Measurements from ENCODE around the gene COL26A1. TPM values are rescaled to one million over a fixed set of nuclear protein-coding genes. Genes with fewer than 3 reads are reported as not detected.

The COL26A1 gene
- polyA plus RNA-seq, 12 donors = 0.69 to 5.1 (median 1.5) TPM; not detected in 2

DNA sequence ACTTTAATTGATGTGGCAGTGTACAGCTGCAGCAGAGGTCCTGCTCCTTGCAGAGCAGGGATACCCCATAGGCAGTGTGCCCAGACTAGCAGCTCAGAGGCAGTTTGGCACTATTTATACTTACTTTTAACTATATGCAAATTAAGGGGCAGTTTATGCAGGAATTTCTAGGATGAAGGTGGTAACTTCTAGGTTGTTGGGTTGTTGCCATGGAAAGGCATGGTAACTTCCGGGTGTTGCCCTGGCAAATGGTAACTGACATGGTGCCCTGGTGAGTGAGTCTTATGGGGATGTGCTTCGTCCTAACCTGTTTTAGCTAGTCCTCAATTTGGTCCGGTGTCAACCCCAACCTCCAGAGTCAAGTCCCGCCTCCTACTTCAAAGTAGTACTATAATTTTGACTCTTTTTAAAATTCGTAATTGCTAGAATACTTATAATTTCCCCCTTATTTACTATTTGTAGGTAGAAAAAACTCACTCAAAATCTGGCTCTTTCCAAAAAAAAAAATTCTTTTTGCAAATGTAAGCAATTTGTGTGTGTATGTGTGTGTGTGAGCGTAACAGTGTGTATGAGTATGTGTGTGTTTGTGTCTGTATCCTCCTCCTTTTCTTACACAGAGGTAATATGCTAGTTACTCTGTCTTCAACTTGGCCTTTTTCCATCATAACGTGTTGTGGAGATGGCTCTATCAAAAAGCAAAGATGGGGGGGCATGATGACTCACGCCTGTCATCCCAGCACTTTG lies 5.9 kb downstream of the COL26A1 start:
- DNase-seq = no peak

DNA sequence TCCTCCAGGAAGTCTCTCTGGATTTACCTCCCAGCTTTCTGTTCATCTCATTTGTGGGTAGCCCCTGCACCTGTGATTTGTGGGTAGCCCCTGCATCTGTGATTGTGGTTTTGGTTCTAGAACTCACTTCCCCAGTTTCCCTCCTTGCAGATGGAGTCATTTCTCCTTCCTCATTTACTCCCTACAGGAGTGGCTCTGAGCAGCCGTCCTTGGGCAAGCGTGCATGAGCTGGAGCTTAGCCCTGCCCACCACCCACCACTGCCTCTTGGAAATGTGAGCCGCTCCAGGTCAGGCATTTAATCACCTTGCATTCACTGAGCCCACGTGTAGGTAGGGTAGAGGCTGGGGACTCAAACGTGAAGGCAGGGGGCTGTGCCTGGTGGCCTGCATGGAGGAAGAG lies 8.2 kb downstream of the COL26A1 start:
- no peak for DNase-seq

DNA sequence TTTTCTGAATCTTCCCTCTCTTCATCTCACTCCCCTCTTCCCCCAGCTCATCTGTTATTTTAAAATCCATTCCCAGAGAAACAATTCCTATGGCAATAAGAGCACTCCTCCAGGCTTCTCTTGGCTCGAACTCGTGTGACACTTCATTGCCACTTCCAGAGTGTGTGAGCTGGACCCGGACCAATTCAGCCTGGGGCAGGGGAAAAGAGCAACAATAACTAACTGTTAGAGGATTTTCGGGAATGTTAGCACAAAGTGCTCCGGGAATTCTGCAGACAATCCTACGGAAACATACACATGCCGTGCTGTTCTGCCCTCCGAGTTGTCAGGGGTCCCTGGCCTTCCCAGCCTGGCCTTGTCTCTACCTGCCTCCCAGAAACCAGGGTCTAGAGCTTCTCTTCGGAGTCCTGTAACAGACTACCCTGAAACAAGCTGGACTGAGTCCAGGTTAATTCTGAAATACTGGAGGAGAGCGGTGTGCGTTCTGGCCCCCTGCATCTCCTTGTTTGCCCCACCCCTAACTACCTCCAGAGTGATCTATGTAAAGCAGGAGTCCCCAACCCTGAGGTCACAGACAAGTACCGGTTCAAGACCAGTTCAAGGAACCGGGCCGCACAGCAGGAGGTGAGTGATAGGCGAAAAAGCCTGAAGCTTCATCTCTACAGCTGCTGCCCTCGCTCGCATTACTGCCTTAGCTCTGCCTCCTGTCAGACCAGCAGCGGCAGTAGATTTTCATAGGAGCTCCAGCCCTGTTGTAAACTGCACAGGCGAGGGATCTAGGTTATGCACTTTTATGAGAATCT lies 11.3 kb downstream of the COL26A1 start:
- peak; percentile 18 for DNase-seq

DNA sequence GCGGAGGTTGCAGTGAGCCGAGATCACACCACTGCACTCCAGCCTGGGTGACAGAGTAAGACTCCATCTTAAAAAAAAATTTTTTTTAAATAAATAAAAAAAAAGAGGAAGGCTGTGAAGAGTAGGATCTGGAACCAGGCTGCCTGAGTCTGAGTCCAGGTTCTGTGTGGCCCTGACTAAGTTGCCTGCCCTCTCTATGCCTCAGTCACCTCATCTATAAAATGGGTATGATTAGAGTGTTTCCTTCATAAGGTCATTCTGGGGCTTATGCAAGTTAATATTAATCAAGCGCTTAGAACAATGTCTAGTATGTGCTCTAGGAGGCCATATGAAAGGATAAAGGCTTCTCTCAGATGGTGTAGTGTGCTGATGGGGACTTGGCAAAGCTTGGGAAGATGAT lies 12.3 kb downstream of the COL26A1 start:
- DNase-seq = no peak

DNA sequence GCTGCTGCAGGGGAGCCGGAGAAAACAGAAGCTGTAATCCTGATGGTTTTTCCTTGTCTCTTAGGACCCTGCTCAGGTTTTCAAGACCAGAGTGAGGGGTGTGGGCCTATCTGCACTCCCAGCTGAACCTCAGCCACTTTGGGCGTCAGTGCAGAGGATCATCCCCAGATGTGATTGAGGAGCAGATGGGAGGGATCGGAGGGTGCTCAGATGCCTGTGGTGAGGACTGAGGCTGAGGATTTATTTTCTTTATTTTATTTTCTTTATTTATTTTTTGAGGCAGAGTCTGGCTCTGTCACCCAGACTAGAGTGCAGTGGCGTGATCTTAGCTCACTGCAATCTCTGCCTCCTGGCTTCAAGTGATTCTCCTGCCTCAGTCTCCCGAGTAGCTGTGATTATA lies 13.9 kb downstream of the COL26A1 start:
- no peak for DNase-seq

DNA sequence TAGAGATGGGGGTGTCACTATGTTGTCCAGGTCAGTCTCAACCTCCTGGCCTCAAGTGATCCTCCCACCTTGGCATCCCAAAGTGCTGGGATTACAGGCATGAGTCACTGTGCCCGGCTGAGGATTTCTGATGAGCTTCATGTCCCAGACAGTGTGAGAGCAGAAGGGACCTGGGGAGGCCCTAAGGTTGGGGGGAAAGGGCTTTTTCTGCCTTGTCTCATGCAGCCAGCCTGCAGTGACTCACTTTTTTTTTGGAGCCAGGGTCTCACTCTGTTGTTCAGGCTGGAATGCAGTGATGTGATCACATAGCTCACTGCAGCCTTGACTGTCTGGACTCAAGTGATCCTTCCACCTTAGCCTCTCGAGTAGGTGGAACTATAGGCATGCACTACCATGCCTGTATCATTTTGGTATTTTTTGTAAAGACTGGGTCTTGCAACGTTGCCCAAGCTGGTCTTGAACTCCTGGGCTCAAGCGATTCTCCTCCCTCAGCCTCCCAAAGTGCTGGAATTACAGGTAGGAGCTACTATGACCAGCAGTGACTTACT lies 14.6 kb downstream of the COL26A1 start:
- no peak for DNase-seq

DNA sequence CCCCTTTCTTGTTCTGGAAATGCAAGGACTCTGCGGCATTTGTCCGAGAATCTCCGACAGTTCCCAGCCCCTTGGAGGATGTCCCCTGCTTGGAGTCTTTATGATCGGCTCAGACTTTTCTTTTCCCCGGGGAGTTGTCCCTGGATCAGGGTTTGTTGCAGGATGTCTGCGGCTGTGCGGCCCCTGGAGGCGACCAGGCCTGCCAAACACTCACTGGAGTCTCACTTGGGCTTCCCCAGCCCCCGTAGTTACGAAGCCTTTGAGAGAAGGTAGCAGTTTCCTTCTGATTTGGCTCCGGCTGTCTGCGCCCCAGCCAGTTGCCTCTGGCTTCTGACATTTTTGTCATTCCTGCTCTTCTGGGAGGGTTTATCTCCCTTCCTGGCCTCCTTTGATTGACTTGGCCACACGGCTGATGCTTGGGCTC lies 16.1 kb downstream of the COL26A1 start:
- peak; percentile 14 for DNase-seq

DNA sequence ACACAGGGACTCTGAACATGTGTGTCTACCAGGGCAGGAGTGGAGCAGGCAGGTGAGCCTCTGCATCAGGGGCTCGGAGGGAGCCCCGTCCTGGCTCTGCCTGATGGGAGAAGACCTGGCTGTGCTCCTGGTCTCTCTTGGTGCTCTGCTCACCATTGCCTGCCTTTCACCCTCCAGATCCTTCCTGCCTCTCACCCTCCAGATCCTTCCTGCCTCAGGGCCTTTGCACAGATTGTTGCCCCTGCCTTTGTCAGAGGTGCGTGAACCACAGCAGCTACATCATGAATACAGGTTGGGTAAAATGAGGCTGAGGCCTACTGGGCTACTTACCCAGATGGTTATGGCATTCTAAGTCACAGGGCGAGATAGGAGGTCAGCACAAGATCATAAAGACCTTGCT lies 16.6 kb downstream of the COL26A1 start:
- DNase-seq = no peak

DNA sequence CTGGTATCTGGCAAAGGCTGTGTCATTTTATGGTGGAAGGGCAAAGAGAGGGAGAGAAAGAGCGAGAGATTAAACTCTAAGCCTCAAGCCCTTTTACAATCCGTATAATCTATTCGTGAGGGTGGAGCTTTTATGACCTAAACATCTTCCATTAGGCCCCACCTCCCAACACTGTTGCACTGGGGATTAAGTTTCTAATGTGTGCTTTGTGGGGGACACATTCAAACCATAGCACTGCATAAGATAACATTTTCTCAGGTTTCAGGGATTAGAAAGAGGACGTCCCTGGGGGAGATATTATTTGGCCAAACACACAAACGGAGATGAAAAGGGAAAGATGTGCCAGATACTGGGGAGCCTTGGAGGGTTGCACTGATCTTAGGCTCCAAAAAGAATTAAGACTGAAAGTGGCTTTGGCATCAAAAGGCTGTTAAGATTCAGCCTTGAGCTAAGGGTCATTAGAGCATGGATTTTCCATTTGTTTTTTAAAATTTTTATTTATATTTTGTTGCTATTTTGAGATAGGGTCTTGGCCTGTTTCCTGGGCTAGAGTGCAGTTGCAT lies 19.0 kb downstream of the COL26A1 start:
- no peak for DNase-seq

DNA sequence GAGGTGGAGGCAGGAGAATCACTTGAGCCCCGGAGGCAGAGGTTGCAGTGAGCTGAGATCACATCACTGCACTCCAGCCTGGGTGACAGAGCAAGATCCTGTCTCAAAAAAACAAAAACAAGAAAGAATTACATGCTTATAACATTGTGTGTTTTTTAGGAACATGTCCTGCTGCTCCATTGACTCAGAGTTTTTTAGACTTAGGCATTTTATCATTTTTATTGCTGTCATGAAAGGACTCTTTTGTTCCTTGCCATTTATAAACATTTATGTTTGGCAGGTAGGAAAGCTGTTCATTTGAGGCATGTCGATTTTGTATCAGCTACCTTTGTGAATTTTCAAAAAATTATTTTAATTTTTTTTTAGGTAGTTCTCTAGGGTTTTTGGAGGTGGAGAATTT lies 20.3 kb downstream of the COL26A1 start:
- DNase-seq = no peak

DNA sequence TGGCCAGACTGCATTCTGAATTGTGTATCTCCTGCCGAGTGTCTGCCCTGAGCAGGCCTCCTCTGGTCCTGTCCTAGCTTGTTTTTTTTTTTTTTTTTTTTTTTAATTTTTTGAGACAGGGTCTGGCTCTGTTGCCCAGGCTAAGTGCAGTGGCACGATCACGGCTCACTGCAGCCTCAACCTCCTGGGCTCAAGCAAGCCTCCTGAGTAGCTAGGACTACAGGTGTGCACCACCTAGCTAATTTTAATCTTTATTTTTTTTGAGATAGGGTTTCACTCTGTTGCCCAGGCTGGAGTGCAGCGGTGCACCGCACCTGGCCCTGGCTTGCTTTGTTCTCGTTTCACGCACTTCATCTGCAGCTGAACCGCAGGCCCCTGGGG lies 23.5 kb downstream of the COL26A1 start:
- DNase-seq = no peak

DNA sequence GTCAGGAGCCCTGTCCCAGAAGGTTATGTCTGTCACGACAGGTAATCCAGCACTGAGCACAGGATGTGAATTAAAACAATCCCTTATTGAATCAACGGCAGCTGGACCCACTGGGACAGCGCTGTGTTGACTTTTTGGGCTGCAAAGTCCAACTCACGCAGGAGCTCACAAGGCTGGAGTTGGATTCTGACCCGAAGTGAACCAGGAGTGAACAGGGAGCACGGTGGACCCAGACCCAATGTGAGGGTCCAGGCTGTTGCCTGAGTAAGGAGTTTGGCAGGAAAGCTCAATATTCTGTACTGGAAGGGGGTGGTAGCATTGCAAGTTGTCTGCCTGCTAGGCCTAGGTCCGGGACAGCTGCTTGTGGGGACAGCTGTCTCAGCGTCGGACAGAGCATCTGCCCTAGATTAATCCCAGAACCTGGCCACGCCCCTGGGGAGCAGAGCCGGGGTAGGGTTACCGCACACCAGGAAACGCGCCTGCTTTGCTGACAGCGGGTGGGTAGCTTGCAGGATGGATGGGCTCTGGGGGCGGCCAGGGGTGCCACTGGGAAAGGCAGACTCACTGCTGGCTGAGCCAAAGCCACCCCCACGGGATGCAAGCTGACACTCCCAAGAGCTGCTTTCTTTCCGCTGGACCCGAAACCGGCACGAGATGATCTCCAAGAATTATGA lies 24.0 kb downstream of the COL26A1 start:
- peak; percentile 59 for DNase-seq

DNA sequence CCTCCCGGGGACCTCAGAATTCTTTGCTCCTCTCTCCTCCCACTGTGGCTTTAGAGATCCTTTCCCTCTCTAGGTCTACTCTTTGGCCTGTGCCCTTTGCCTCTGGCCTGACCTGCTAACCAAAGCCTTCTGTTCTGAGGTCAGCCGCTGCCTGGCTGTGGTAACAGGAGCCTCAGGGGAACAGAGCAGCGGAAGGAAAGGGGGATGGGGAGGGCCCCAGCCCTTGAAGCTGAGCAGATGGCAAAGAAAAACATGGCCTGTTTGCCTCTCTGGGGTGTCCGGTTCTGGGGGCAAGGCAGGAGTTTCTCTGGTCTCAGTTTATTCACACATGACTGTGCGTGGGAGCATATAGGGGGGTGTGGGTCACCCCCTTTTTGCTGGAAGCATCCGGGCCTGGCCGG lies 28.2 kb downstream of the COL26A1 start:
- peak; percentile 15 for DNase-seq

DNA sequence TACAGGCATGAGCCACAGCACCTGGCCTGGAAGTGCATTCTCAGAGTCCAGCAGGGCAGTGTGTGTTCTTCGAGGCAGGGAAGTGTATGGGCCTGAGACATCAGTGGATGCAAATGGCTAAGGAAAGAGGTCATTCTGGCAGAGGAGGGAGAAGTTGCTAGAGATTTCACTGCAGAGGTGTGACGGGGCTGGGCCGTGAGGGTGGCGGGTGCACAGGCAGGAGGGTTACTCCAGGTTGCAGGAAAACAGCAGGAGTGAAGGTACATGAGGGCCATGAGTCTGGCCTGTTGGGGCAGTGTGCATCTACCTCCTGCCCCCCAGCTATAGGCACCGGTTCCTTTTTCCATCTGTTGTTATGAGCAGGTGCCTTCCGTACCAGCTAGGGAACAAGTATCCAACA lies 29.3 kb downstream of the COL26A1 start:
- DNase-seq = no peak

DNA sequence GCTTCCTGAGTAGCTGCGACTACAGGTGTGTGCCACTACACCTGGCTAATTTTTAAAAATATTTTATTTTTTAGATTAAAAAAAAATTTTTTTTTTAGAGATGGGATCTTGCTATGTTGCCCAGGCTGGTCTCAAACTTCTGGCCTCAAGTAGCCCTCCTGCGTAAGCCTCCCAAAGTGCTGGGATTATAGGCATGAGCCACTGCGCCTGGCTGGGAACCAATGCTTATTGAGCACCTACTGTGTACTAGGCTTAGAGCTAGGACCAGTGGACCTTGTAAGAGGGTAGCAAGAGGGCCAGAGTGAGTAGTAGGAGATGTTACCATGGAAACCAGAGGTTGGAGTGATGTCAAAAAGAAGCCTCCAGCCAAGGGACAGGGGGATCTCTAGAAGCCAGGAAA lies 31.2 kb downstream of the COL26A1 start:
- no peak for DNase-seq

DNA sequence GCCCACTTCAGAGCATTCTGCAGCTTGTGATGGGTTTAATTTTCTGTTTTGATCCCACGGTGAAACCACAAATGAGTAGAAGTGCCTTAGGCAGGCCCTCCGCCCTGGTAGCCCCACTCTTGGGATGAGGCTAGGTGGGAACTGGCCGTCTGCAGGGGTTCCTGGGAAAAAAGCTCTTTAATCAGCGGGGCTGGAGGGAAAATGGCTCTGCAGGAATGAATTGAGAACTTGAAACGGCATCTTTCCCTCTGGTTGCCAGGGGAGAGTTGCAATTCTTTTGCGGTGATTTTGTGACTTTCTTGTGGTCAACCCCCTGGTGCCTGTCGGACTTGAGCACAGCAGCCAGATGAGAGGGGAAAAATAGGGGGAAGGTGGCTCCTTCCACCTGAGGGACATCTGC lies 32.7 kb downstream of the COL26A1 start:
- DNase-seq = no peak

DNA sequence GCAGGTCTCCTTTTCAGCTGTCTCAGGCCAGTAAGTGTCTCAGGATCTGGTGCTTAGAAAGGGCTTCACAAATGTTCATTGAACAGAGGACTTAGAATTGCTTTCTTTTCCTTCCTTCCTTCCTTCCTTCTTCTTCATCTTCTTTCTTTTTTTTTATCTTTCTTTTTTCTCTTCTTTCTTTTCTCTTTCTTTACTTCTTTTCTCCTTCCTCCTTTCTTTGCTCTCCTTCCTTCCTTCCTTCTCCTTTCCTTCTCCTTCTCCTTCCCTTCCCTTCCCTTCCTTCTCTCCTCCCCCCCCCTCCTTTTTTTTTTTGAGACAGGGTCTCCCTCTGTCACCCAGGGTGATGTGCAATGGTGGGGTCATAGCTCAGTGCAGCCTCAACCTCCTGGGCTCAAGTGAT lies 34.6 kb downstream of the COL26A1 start:
- no peak for DNase-seq

DNA sequence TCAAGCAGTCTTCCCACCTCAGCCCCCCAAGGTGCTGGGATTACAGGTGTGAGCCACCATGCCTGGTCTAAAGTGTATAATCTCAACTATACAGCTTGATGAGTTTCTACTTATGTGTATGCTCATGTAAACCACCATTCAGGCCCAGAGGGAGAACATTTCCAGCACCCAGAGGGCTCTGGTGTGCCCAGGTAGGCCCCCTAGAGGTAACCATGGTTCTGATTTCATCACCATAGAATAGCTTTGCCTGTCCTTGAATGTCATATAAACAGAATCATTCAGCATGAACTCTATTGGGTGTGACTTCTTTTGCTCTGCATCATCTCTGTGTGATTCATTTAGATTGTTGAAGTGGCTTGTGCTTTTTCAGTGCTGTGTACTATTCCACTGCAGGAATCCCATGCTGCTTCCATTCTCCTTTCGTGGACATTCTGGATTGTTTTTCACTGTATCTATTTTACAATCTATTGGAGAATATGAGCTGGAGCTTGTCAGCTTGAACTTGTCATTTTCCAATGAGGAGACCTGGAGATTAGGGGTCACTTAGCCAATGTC lies 35.2 kb downstream of the COL26A1 start:
- DNase-seq = no peak

DNA sequence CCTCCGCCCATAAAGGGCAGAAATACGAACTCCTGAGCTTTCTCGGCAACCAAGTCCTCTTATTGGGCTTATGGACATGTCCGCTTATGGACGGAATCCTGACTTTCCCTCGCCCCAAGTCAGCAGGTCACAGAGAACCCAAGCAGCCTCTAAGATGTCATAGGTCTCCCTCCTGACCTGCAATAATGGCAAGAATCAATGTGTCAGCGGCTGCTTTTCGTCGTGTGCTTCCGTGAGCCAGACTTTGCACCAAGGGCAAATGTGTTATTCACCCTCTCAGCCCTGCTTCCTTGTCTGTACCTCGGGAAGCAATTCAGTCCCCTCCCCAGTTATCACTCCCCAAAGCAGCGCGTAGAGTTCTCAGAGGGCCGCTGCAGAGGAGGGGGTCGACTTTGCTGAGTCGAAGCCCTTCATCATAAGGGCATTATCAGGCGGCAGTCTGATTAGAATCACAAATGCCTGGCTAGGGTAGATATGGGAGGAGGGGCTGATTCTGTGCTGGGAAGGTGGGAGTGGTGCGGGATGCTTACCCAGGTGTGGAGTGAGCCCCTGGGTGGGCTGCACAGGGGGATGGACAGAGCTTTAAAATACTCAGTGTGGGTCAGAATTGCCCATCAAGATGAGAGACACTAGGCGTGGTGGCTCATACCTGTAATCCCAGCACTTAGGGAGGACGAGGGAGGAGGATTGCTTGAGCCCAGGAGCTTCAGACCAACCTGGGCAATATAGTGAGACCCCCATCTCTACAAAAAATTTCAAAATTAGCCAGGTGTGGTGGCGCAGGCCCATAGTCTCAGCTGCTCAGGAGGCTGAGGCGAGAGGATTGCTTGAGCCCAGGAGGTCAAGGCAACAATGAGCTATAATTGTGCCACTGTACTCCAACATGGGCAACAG lies 36.0 kb downstream of the COL26A1 start:
- DNase-seq = no peak

DNA sequence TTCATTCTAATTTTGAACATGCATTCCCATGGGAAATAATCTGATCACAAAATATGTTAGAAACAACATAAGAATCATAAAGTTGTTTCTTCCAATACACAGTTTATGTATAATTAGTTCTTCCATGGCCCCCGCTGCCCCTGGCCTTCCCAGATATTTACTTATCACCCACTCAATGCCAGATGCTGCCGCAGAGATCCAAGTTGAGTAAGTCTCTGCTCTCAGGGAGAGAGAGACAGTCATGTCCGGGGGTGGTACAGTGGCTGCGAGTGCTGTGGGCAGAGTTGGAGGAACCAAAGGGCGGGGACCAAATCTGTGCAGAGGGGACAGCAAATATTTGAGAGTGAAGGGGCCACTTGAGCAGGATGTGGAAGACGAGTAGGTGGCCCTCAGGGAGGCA lies 37.1 kb downstream of the COL26A1 start:
- no peak for DNase-seq

DNA sequence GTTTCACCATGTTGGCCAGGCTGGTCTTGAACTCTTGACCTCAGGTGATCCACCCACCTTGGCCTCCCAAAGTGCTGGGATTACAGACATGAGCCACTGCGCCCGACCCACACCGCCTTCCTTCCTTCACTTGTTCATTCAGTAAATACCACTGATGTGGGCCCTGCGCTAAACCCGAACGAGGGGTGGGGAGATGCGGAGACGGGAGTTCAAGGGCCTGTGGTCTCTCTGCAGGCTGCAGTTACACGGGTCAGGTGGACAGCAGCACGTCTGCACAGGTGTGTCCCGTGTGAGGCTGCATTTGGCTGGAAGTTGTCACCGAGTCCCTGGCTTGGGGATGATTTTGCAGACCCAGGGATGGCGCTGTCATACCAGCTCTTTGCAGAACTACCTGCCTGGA lies 38.1 kb downstream of the COL26A1 start:
- DNase-seq = no peak

Data from muscle of arm (tissue), 12 donors.